Measurements from ENCODE around the gene IL21R.
"Not testable (repeated sequence)": the region's sequence is repeated elsewhere in the genome, so short reads cannot be mapped to it uniquely, and the experiment has no call there.

IL21R gene

DNA sequence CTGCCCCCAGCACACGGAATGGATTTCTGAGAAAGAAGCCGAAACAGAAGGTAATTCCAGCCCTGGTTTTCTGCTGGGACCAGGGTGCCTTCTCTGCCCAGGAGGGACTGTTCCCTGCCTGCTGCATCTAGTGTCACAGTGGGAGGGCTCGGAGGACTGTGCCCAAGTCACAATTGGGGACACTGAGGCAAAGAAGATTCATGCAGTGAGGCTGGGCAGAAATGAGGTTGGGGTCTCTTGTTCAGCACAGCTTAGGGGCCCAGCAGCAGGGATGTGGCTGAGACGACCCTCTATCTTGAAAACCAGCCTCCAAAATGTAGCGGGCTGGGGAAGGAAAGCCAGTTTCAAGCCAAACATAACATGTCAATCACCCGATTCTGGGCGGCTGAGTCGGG, 592 bp downstream of the IL21R start:
- no peak for DNase-seq (ENCODE audit: low read depth)

DNA sequence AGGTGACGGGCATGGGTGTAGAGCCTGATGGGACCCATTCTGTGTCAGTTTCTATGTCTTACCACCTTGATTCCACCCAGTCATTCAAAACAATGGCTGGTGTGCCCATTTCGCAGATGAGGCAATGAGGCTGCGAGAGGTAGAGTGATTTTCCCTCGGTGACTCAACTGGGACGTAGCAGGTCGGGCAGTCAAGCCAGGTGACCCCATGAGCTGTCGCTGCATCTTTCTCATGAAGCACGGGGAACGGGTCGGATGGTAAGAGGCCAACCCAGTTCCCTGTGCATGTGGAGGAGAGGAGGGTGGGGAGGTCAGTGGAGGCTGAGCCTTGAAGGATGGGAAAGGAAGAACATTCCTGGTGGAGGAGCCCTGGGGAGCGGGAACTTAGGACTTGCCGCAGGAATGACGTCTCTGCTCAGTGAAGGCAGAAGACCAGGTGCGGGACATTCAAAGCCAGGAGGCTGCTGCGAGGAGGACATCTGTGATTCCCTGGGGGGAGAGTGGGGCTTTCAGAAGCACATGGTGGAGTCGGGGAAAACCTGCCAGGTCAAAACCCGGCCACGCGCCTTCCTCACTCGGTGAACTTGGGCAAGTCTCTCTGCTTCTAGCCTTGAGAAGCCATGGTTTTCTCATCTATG, 1.1 kb downstream of the IL21R start:
- no peak for DNase-seq (ENCODE audit: low read depth)

DNA sequence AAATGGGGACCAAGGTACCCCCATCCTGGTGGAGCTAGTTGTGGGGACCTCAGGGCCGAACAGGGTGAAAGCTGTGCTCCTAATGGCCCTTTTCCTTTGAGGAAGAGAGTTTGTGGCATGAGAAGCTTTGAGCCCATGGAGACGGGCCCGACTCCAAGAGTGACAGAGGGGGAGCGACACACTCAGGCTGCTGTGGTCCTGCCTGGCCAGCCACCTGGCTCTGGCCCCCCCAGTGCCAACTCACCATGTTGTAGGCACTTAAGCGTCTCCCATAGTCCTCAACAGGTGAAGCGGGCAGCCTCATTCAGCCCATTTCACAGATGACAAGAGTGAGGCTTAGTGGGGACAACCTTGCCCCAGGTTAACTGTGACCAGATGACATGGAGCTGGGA, 1.6 kb downstream of the IL21R start:
- no peak for DNase-seq (ENCODE audit: low read depth)

DNA sequence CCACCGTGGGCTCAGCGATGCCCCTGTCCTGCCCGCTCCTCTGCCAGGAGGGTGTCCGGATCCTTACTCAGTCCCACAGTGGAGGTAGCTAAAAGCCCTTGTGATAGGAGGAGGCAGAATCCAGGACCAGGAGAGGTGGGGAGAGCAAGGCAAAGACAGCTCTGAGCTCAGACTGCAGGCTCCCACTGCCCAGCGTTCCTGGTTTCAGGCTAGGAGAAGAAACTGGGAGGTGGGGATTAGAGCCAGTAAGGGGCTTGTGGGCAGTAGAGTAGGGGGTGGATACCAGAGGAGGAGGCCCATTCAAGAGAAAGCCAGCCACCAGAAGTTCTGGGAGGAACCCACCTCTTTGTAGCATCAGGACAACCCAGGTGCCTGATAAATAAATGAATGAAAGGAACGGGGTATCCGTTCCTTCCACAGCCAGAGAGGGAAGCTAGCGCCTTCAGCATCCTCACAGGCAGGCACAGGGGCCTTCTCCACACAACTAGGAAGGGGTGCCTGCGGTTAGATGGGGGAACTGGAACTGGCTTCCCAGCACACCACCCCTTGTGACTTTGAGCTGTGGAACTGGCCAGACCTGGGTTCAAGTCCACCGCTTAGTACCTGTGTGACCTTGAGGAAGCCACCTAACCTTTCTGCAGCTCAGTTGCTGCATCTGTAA, 2.3 kb downstream of the IL21R start:
- DNase-seq (ENCODE audit: low read depth) = no peak

DNA sequence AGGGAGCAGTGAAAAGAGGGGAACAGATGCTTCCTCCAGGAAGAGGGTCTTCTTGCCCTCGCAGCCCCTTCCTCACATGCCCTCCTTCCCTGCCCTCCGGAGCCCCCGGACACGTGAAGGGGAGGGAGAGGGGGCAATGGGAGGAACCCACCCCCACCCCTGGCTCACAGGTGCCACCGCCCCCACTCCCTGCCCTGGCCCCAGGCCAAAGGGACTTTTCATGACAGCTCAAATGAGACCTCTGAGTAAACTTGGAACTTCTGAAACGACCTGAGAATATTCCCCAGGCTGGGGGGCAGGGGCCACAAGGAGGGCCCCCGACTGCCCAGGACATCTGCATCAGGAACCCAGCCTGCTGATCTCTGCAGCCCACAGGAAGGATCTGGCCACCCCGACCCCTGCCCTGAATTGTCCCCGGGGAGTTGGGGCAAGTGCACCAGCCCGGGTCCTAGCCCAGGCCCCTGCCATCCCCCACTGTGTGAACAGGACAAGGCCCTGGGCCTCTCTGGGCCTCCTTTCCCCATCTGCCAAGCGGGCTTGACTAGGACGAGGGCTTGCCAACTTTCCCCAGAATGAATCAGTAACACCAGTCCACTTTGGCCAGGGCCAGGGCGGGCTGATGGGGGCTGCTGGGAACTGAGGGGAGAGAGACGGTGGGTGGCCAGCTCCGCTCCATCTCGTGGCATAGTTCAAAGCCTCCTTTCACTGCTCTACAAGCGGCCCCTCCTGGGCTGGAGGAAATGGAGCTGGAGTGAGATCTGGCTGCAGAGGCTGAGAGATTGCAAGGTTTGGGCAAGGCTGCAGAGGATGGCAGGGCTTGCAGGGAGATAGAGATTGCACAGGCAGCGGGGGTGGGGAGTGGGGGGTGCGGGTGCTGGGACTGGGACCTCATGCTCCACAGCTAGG, 3.8 kb downstream of the IL21R start:
- DNase-seq (ENCODE audit: low read depth) = peak; percentile 62

GRCh38 chr16:27406511-27407128, 4.6 kb downstream of the IL21R start:
- DNase-seq (ENCODE audit: low read depth) = no peak

DNA sequence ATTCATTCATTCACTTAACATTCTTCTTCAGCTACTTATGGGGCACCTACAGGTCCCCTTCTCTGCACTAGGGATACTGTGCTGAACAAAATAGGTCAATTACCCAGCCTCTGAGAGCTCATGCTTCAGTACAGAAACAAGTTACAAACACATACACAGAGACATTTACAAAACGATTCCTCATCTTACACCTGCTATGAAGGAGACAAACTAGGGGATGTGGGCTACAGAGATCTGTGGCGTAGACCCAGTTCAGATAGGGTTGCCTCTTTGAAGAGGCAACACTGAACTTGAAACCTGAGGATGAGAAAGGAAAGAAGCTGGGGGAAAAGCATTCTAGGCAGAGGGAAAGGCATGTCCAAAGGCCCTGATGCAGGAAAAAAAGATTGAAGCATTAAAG, 5.2 kb downstream of the IL21R start:
- DNase-seq (ENCODE audit: low read depth) = no peak

GRCh38 chr16:27408012-27408601, 6.1 kb downstream of the IL21R start:
- DNase-seq (ENCODE audit: low read depth) = peak; percentile 59

DNA sequence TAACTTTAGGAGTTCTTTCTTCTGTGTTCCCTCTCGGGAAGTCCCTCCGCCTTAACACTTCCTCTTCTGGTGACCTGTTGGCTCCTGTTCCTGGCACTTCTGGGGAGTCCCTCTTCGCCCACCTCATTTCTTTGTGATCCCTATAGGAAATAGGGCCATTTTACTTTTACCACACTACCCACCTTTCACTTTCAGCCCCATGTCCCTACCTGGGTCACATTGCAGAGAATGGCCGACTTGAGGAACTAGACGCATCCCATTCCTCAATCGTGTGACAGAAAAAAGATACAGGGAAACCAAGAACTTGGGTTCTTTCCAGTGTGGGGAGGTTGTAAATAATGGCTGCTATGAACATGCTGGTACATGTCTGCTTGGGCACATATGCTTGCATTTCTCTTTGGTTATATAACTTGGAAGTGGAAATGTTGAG, 6.6 kb downstream of the IL21R start:
- DNase-seq (ENCODE audit: low read depth) = no peak

DNA sequence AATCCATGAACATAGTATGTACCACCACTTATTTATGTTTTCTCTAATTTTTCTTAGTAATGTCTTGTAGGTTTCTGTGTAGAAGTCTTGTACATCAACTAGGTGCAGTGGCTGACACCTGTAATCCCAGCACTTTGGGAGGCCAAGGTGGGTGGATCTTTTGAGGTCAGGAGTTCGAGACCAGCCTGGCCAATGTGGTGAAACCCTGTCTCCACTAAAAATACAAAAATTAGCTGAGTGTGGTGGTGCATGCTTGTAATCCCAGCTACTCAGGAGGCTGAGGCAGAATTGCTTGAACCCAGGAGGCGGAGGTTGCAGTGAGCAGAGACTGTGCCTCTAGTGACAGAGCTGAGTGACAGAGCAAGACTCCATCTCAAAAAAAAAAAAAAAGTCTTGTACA, 8.0 kb downstream of the IL21R start:
- not testable (repeated sequence) for DNase-seq (ENCODE audit: low read depth)

GRCh38 chr16:27410761-27411160, 8.8 kb downstream of the IL21R start:
- no peak for DNase-seq (ENCODE audit: low read depth)

GRCh38 chr16:27413956-27414355, 12.0 kb downstream of the IL21R start:
- DNase-seq (ENCODE audit: low read depth) = no peak

- no peak for DNase-seq (ENCODE audit: low read depth)
Measured at GRCh38 chr16:27414788-27415431, 12.9 kb downstream of the IL21R start.

DNA sequence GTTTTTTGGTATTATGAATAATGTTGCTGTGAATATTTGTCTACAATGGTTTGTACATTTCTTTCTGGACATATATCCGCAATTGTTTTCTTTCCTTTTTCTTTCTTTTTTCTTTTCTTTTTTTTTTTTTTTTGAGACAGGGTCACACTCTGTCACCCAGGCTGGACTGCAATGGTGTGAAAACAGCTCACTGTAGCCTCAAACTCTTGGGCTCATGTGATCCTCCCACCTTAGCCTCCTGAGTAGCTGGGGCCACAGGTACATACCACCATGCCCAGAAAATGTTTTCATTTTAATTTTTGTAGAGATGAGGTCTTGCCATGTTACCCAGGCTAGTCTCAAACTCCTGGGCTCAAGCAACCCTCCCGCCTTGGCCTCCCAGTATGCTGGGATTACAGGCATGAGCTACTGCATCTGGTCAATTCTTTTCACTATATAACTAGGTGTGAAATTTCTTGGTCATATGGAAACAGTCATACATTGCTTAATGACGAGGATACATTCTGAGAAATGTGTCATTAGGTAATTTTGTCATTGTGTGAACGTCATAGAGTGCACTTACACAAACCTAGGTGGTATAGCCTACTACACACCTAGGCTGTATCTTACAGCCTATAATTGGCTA, 15.2 kb downstream of the IL21R start:
- no peak for DNase-seq (ENCODE audit: low read depth)

DNA sequence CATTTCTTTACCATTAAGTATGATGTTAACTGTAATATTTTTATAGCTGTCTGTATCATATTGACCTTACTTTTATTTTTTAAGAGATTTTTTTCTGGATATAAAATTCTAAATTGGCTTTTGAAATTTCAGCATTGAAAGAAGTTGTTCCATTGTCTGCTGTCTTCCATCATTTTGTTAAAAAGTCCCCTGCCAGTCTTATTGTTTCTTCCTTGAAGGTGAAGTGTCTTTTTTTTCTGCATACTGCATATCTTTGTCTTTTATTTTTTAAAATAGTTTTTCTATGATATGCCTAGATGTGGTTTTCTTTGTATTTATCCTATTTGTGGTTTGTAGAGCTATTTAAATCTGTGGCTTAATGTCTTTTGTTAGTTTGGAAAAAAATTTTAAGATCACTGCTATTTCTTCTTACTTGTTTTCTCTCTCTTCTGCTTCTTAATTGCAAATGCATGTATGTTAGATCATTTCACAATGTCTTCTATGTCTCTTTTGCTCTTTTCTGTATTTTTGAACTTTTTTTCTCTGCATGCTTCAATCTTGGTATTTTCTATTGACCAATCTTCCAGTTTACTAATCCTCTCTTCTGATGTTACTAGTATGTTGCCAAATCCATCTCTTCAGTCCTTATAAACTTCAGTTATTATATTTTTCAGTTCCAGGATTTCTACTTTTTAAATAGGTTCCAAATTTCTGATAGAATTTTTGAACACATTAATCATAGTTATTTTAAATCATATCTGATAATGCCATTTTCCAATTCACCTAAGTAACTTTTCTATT, 20.2 kb downstream of the IL21R start:
- DNase-seq (ENCODE audit: low read depth) = no peak

GRCh38 chr16:27424772-27425498, 23.0 kb downstream of the IL21R start:
- no peak for DNase-seq (ENCODE audit: low read depth)

DNA sequence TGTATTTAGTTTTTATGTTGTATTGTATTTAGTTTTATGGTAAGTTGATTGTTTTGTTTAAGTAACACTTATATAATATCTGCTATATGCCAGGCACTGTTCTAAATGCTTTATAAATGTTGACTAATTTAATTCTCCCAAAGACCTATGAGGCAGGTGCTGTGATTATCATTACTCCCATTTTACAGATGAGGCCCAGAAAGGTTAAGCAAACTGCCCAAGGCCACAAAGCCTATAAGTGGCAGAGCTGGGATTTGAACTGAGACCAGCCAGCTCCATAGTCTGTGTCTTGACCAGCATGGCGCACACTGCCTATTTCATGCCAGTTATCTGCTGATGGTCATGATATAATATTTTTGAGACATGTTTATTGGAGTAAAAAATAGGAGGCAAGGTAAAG, 24.0 kb downstream of the IL21R start:
- DNase-seq (ENCODE audit: low read depth) = no peak

- peak; percentile 75 for DNase-seq (ENCODE audit: low read depth)
Measured at GRCh38 chr16:27426423-27427408, 24.7 kb downstream of the IL21R start.
